HG03066 (cell line): ENCODE data around the gene PGBD1.
A peak's percentile ranks its signal among the peaks of the same experiment; 100 is the strongest.
"Not testable (repeated sequence)": the region's sequence is repeated elsewhere in the genome, so short reads cannot be mapped to it uniquely, and the experiment has no call there.

Experiments used
- ATAC-seq: cut with Tn5 transposase; IDR thresholded peaks from one replicate; pipeline ENCODE4 v1.9.1; 2021; ENCODE audit warnings: low read depth; ENCODE audit not compliant: unreplicated experiment

The PGBD1 gene

DNA sequence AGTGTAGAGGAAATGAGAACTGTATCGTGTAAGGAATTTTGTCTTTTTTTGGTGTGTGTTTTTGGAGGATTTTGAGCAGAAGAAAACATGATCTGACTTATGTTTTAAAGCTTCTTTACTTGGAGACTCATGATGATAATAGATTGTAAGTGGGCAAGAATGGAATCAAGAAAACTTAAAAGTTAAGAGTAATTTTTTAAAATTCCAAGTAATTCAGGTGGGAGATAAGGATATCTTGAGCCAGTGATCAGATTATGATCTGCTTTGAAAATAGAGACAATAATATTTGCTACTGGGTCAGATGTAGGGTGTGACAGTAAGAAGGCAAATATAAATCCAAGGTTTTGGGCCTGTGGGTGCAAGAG lies 13.7 kb upstream of the PGBD1 start:
- ATAC-seq = no peak

GRCh38 chr6:28269492-28269891 lies 11.9 kb upstream of the PGBD1 start:
- ATAC-seq = no peak

DNA sequence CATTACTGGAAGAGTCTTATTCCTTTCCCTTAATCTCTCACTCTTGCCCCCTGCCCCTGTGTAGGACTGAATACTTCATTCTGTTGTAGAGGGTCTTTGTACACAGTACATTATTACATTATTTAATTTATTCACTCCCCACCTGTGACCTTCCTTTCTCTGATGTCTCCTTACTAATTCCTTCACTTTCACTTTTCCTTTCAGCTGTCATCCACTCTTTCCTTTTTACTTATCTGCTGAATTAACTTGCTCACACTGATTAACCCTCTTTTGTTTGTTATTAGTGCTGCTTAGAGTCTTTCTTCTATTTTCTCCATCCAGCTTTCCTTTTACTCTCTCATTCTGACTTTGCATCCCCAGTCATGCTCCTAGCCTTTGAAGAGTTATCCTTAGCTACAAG lies 6.5 kb upstream of the PGBD1 start:
- ATAC-seq = no peak

DNA sequence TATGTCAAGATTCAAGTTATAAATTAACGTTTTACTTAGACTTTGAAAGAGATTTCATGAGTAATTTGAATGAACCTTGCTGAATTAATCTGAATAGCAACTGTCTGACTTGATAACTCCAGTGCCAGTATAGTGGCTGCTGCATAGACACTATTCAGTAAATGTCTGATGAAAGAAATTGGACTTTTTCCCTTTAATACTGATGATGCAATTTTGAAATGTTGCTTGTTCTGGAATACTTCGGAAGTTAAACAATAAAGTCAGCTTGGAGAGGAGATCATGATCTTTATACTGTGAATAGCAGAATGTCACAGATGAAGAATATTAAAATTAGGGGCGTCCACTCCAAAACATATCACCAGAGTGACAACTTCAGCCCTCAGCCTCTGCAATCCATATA lies 3.6 kb upstream of the PGBD1 start:
- ATAC-seq = no peak

DNA sequence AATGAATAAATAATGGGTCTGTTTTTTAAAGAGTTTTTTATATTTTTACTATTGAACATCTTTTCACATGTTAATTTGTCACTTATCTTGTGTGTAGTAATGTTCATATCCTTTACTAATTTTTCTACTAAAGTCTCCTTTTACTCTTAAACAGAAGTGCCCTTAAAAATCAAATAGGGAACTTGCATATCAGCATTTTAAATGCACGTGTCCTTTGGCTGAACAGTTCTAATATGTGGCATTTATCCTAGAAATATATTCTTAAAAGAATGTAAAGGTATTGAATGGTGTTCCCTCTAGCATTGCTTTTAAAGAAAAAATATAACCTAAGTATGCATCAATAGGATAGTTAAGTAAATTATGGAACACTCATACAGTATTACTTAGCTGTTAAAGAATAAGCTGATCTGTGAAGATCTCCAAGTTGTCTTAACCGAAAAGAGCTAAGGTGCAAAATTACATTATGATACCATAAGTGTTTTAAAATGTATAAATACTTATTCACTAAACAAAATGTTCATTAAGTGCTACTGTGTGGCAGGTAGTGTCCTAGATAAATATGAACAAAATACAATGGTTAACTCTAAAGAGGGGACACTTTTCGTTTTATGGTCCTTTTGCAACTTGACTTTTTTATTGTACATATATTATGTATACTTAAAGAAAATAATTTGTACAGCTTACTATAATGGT lies 631 bp upstream of the PGBD1 start:
- no peak for ATAC-seq

DNA sequence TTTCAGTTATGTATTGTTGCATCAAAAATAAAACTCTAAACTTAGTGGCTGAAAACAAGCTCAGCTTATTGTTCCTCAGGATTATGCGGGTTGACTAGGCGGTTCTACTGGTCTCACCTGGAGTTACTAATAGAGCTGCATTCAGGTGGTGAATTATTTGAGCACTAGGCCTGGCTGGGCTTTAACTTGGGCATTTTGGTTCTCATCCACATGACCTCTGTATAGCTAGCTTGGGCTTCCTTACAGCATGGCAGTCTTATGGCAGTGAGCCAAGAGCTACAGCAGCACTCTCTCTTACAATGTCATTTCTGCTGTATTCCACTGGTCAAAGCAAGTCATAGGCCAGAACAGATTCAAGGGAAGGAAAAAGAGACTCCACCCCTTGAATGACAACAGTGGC lies 1.6 kb downstream of the PGBD1 start:
- no peak for ATAC-seq

GRCh38 chr6:28291573-28291972 lies 10.2 kb downstream of the PGBD1 start:
- ATAC-seq = no peak

GRCh38 chr6:28295326-28295725 lies 14.0 kb downstream of the PGBD1 start:
- ATAC-seq = no peak

DNA sequence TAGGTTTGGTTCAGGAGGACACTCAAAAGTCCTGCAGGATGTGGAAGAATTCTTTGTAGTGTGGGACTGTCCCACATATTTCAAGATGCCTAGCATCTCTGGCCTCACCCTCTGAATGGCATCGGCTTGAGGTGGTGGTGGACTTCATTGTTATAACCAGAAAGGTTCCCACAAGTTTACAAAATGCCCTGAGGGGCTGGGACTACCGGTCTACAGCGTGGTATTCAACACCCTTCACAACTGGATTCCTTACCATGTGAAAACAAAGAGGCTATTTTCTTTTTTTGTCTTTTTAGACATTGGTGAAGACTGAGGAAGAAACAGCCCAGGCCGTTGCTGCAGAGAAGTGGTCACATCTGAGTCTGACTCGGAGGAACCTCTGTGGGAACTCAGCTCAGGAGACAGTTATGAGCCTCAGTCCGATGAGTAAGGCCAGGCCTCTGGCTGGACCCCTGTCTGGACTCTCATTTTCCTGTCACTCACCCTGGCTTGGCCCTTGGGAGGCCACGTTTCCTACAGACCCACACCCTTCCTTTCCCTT lies 15.2 kb downstream of the PGBD1 start:
- ATAC-seq = no peak

GRCh38 chr6:28303570-28303969 lies 22.2 kb downstream of the PGBD1 start:
- ATAC-seq = peak; percentile 87

- ATAC-seq = not testable (repeated sequence)
Observed at GRCh38 chr6:28306363-28306762, 25.0 kb downstream of the PGBD1 start.

DNA sequence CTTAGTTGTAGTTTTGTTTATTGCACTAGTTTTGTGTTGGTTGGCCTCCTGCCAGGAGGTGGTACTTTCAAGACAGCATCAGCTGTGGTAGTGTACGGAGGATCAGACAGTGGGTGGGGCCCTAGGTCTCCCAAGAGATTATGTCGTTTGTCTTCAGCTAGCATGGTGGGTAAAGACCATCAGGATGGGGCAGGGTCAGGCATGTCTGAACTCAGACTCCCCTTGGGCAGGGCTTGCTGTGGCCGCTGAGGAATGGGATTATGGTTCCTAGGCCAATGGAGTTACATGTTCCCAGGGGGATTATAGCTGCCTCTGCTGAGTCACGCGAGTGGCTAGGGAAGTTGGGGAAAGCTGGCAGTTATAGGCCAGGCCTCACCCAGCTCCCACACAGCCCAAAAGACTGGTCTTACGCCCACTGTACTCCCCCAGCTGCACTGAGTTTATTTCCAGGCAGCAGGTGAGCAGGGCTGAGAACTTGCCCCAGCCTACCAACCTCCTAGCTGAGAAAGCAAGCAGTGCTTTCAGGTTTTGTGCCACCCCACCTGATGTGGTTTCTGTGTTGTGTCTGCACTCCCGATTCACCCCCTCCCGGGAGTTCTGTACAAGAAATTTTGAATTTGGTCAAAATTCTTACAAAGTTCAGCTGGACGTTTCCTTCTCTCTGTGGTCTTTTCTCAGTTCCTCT lies 29.9 kb downstream of the PGBD1 start:
- ATAC-seq = no peak

GRCh38 chr6:28312939-28313338 lies 31.6 kb downstream of the PGBD1 start:
- ATAC-seq = no peak

- no peak for ATAC-seq
Observed at GRCh38 chr6:28315628-28316027, 34.3 kb downstream of the PGBD1 start.

DNA sequence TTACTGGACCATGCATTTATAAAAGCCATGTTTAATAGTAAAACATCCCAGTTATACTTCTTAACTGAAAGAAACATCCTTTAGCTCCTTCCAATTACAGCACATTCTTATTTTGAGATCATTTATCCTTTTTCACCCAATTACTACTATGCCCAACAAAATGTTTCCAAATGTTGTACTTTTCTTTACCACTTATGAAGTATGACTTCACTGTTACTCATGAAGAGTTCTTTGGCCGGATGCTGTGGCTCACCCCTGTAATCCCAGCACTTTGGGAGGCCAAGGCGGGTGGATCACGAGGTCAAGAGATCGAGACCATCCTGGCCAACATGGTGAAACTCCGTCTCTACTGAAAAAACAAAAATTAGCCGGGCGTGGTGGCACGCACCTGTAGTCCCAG lies 36.5 kb downstream of the PGBD1 start:
- ATAC-seq = not testable (repeated sequence)

- ATAC-seq = no peak
Observed at GRCh38 chr6:28322661-28323060, 41.3 kb downstream of the PGBD1 start.

DNA sequence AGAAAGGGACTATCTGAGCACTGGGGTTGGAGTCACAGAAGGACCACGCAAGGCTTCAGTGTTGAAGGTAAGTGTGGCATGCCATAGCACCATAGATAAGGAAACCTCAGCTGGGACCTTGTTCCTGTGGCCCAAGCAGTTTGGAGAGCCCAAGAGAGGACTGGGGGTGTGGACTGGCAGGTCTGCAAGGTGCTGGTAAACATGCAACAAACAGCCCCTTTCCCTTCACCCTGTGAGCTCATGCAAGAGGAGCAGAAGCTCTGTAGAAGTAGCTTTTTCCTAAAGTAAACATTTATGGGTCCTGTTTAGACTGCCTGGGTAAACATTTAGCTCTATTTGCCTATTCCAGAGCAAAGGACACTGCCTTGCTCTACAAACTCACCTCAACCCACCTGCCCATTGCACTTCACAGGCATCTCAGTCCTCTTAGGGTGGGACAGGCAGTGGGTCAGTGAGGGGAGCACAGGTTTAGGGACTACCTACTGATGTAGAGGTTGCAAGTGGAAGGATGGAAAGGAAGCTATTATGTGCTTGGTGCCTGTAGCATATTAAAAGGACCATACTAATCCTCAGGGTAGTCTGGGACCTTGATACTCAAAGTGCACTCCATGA lies 42.5 kb downstream of the PGBD1 start:
- ATAC-seq = no peak

GRCh38 chr6:28326371-28326948 lies 45.1 kb downstream of the PGBD1 start:
- no peak for ATAC-seq

- ATAC-seq = no peak
Observed at GRCh38 chr6:28330041-28330440, 48.7 kb downstream of the PGBD1 start.

DNA sequence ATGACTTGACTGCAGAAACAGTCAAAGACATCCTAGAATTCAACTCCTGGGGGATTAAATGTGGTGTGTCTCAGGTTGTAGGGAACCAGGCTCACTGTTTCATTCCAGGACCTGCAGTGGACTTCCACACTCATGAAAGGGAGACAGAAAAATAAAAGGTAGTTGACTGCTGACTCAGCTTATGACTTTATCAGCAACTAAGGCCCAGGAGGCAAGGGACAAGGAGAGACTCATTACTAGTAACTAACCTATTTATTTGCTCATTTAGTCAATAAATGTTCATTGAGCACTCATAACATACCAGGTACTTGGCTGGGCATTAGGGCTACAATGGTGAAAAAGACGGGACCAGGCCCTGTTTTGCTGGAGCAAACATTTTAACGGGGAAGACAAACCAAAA lies 51.7 kb downstream of the PGBD1 start:
- ATAC-seq = no peak

DNA sequence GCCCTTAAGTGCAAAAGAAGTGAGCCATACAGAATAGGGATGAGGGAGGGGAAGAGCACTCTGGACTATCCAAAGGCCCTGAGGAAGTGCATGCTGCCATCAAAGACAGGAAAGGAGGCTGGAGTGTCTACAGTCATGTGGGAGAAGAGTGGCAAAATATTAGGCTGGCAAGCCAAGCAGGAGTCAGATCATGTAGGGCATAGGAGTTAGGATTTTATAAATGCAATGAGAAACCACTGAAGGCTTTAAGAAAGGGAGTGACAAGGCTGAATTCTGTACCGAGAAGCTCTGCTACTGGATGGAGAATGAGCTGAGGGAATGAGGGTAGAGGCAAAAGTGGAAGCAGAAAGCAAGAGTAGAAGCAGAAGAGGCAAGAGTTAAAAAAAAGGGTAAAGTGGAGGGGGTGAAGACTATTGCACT lies 52.2 kb downstream of the PGBD1 start:
- no peak for ATAC-seq
